HepG2 (cell line): ENCODE measurements around the gene SPATA7. TPM values are rescaled to one million over a fixed set of nuclear protein-coding genes. Genes with fewer than 3 reads are reported as not detected.

Source experiments
- ATAC-seq: fragments of 200-7000 bp; cut with Tn5 transposase; 3 replicates; pipeline ENCODE4 v1.9.1; 2020; ENCODE audit warnings: mild to moderate bottlenecking, moderate library complexity
- BruUV-seq: library from RNA; stranded (reverse); fragments of 400-500 nt; replicated peaks from 2 replicates; lab custom pipeline; 2021; lab: Mats Ljungman, UMichigan
- CTCF ChIA-PET: fragments of 300-600 bp; formaldehyde crosslinking; extraction: SDS; loops from one replicate; lab custom pipeline; 2021; ENCODE audit warnings: low total read pairs, inconsistent platforms, low intra/inter-chr PET ratio; lab: Yijun Ruan, JAX
- POLR2A ChIA-PET: fragments of 350-600 bp; sonication (Branson Sonifier 250); formaldehyde crosslinking; loops from one replicate; lab custom pipeline; 2020; ENCODE audit warnings: antibody characterized with exemption, inconsistent platforms; lab: Yijun Ruan, JAX
- DNase-seq: peaks from one replicate; pipeline ENCODE4 v3.0.0-alpha.2; 2015; ENCODE audit warnings: low spot score
- FAIRE-seq: peaks from 3 replicates; lab custom pipeline; 2011; peaks lifted over from hg19 to GRCh38; lab: Jason Lieb, UNC
- H2AFZ ChIP-seq: one replicate; pipeline ENCODE4 v1.6.1; 2011; ENCODE audit warnings: low read length, inconsistent platforms
- H3K27ac ChIP-seq: fragments of 300-600 bp; 3 replicates; pipeline ENCODE4 v1.8.0; 2011; ENCODE audit warnings: mixed run types, mild to moderate bottlenecking, mixed read lengths, low read length, inconsistent platforms; ENCODE audit not compliant: insufficient read depth; ENCODE audit errors: extremely low read length
- H3K27me3 ChIP-seq, 2 experiments: fragments of 200-600 bp in 1 of 2; 2 replicates in 1 of 2; 3 replicates in 1 of 2; pipeline versions ENCODE4 v1.6.0 to v1.8.0; 2011; ENCODE audit warnings: low read length in 2 of 2, mild to moderate bottlenecking in 2 of 2, moderate library complexity in 2 of 2, inconsistent platforms in 1 of 2; ENCODE audit not compliant: insufficient read depth in 2 of 2, control insufficient read depth in 1 of 2
- H3K36me3 ChIP-seq, 2 experiments: fragments of 200-600 bp in 1 of 2; replicated peaks in 1 of 2; 2 replicates in 1 of 2; 3 replicates in 1 of 2; pipeline versions ENCODE4 v1.5.1 to v1.8.0; 2011; ENCODE audit warnings: low read length in 2 of 2, inconsistent platforms in 1 of 2; ENCODE audit not compliant: insufficient read depth in 2 of 2, control insufficient read depth in 1 of 2
- H3K4me1 ChIP-seq: 2 replicates; pipeline ENCODE4 v1.5.1; 2012; ENCODE audit warnings: low read length, inconsistent platforms; ENCODE audit not compliant: insufficient read depth
- H3K4me2 ChIP-seq: 2 replicates; pipeline ENCODE4 v1.6.0; 2011; ENCODE audit warnings: low read depth, low read length, inconsistent platforms
- H3K4me3 ChIP-seq, 3 experiments: fragments of 200-600 bp in 1 of 3; sonication (generic), shearing (Covaris generic) in 1 of 3; replicated peaks in 1 of 3; 2 replicates each; pipeline ENCODE4 v1.5.1; 2011 to 2016; ENCODE audit warnings: low read length in 3 of 3, inconsistent platforms in 2 of 3, low read depth in 2 of 3, mild to moderate bottlenecking in 2 of 3, control low read depth in 1 of 3, mixed read lengths in 1 of 3; ENCODE audit not compliant: insufficient read depth in 1 of 3
- H3K79me2 ChIP-seq: one replicate; pipeline ENCODE4 v1.6.1; 2011; ENCODE audit warnings: low read length, inconsistent platforms; ENCODE audit not compliant: insufficient read depth
- H3K9ac ChIP-seq: 2 replicates; pipeline ENCODE4 v1.6.0; 2011; ENCODE audit warnings: mild to moderate bottlenecking, low read depth, low read length, inconsistent platforms; ENCODE audit not compliant: insufficient read depth
- H3K9me3 ChIP-seq: 2 replicates; pipeline ENCODE4 v1.5.1; 2012; ENCODE audit warnings: mild to moderate bottlenecking, low read length
- H4K20me1 ChIP-seq: 2 replicates; pipeline ENCODE4 v1.6.0; 2011; ENCODE audit warnings: inconsistent platforms, mild to moderate bottlenecking, low read length, moderate library complexity; ENCODE audit not compliant: insufficient read depth
- FOXP1 ChIP-seq, 2 experiments: fragments of 450-650 bp in 1 of 2; IDR thresholded peaks; 2 replicates each; pipeline ENCODE4 v1.6.1; 2017 to 2018; ENCODE audit warnings: antibody characterized with exemption in 1 of 2
- IKZF1 ChIP-seq: fragments of 450-650 bp; IDR thresholded peaks from 2 replicates; pipeline ENCODE4 v1.7.1; 2016
- KAT8 ChIP-seq: IDR thresholded peaks from 2 replicates; pipeline ENCODE4 v1.6.1; 2016; ENCODE audit warnings: missing genetic modification reagents, missing compliant biosample characterization
- SMAD1 ChIP-seq: sonication (generic); formaldehyde crosslinking; IDR thresholded peaks from 2 replicates; pipeline ENCODE4 v1.4.0; 2020; ENCODE audit warnings: missing genetic modification reagents, low read depth, mild to moderate bottlenecking, borderline replicate concordance
- U2AF2 ChIP-seq: fragments of 200-400 bp; formaldehyde crosslinking; IDR thresholded peaks from 2 replicates; pipeline ENCODE4 v1.6.1; 2017; ENCODE audit warnings: low read depth, mild to moderate bottlenecking, low read length
- ZNF558 ChIP-seq: sonication (generic); formaldehyde crosslinking; IDR thresholded peaks from 2 replicates; pipeline ENCODE4 v1.9.0; 2022; ENCODE audit warnings: mild to moderate bottlenecking, missing genetic modification reagents, borderline replicate concordance
- WGBS: methylation state at CpG from one replicate; pipeline ENCODE4 v1.1.6; 2017; ENCODE audit warnings: low lambda C conversion rate; 5-methylcytosine and 5-hydroxymethylcytosine counted together
- in situ Hi-C: cut with HindIII; loops from 2 replicates; pipeline ENCODE4 v1.10.0; 2017; ENCODE audit warnings: low pct_unique_long_range_greater_than_20kb; ENCODE audit not compliant: extremely low pct_ligation_motif_present
- intact Hi-C: fragments of 100-400 bp; cut with micrococcal nuclease; formaldehyde crosslinking; loops from one replicate; pipeline ENCODE4 v1.10.0; 2022; ENCODE audit not compliant: unreplicated experiment
- polyA plus RNA-seq, 8 experiments: library from polyadenylated mRNA; depleted of rRNA in 3 of 8; stranded (reverse) in 7 of 8; unstranded in 1 of 8; fragments of >200 nt; fragmentation: Illumina TruSeq in 4 of 8; extraction: Trizol in 4 of 8; gene quantifications; 2 replicates each; pipeline versions ENCODE4 v1.2.1 to v1.2.3, GENCODE V29; 2011 to 2016; ENCODE audit warnings: low read depth in 4 of 8, missing spikeins in 1 of 8, mixed read lengths in 1 of 8; ENCODE audit not compliant: insufficient read depth in 1 of 8
- total RNA-seq, 5 experiments: library from RNA; depleted of rRNA; stranded (reverse); fragments of >200 nt; fragmentation: Illumina TruSeq; extraction: Trizol; gene quantifications; 2 replicates each; pipeline ENCODE4 v1.2.3, GENCODE V29; 2016; ENCODE audit warnings: low read depth in 1 of 5
- TF ChIP-seq, protein P1 (sequence below): sonication (generic); formaldehyde crosslinking; IDR thresholded peaks from 2 replicates; pipeline ENCODE4 v1.5.0; 2020; ENCODE audit warnings: mild to moderate bottlenecking, missing genetic modification reagents
- TF ChIP-seq, protein P2 (sequence below): sonication (generic); formaldehyde crosslinking; IDR thresholded peaks from 2 replicates; pipeline ENCODE4 v1.5.0; 2020; ENCODE audit warnings: missing genetic modification reagents
- TF ChIP-seq, protein P3 (sequence below): sonication (generic); formaldehyde crosslinking; IDR thresholded peaks from 2 replicates; pipeline ENCODE4 v1.4.0; 2020; ENCODE audit warnings: missing genetic modification reagents, borderline replicate concordance

The SPATA7 gene
- total and polyA plus RNA-seq, 2 of the 13 experiments (the other 11 are each of a cell fraction or from before 2014, with no cell fraction given): 3.6 to 5.5 TPM

DNA sequence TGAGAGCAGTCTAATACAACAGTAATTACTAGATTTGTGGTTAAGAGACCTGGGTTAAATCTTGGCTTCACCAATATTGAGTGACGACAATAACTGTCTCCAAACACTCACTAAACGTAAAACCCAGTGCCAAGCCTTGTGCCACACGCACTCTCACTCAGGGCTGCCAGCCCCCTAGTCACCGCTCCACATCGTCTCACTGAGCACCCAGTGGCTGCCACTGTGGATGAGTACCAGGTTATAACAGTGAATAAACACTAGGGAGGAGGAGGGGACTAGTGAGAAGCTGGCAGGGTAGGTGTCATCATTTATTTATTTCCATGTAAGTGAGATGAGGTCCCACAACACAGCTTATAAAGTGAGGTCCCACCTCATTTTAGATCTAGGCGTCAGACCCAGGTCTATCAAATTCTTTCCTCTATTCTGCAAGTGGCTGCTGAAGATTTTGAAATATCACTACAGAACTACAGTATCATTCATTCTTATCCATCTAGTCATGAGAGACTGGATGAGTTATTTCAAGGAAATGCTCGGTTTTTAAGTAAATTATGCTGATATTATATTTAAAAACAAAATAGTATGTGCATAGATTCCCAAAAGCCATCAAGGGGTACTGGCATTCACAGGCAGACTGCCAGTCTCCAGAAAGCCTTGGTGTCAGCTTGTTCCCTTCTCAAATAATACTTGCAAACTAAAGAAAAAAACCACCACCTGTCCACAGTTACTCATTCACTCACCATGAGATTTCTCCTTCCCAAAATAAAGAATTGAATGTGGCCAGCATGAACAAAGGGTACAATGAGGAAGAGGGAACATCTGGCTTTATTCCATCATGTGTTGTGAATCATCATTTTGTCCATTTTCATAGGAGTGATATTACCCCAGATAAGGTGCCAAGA, 85.3 kb downstream of the SPATA7 start:
- H3K36me3 ChIP-seq: peaks cover 7 to 25% of the 10 kb centered on the region in 2 experiments; a peak in 4 of 5 replicates
- no peaks in the 10 kb centered on the region for H4K20me1 ChIP-seq
- TF ChIP-seq, protein P1, sequence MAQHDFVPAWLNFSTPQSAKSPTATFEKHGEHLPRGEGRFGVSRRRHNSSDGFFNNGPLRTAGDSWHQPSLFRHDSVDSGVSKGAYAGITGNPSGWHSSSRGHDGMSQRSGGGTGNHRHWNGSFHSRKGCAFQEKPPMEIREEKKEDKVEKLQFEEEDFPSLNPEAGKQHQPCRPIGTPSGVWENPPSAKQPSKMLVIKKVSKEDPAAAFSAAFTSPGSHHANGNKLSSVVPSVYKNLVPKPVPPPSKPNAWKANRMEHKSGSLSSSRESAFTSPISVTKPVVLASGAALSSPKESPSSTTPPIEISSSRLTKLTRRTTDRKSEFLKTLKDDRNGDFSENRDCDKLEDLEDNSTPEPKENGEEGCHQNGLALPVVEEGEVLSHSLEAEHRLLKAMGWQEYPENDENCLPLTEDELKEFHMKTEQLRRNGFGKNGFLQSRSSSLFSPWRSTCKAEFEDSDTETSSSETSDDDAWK (CRISPR knock-in tag): no peak
- ATAC-seq (no peak), DNase-seq (no peak), FAIRE-seq (no peak)
- no peak overlapping the region for H3K4me3 ChIP-seq
- H3K9ac ChIP-seq: no peak overlapping the region
- H3K4me2 ChIP-seq: no peak overlapping the region
- no peaks in the 10 kb centered on the region for H3K27me3 ChIP-seq
- 95% methylated on average over 7 of the region's 7 CpGs for WGBS
- no peak overlapping the region for H2AFZ ChIP-seq
- ChIA-PET CTCF (no interaction called here), POLR2A (no interaction called here)
- intact Hi-C loops (no loop called here), in situ Hi-C loops (no loop called here)
- peaks cover 8% of the 10 kb centered on the region for H3K4me1 ChIP-seq
- no peak overlapping the region for H3K27ac ChIP-seq
- H3K9me3 ChIP-seq: no peaks in the 10 kb centered on the region
- no TSS peak for BruUV-seq
- no peaks in the 10 kb centered on the region for H3K79me2 ChIP-seq

DNA sequence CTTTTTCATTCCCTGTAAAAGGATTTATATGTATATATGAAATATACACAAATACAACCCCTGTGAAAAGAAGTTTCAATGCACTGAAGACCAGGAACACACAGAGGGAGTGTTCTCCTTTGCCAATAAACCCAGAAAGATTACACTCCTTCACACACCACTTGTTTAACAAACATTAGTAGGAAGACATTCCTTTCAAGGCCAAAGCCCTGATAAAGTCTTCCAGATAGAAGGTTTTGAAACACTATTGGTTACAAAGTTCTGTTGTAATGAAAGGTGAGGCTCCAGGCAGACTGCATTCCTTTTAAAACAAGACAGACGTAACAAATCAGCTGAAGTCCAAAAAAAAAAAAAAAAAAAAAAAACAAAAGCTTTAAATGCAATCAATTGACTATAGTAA, 88.3 kb downstream of the SPATA7 start:
- DNase-seq (peak; percentile 29), ATAC-seq (no peak; the same call in 2 of the 3 replicates), FAIRE-seq (no peak)
- Histone ChIP-seq H3K27me3 (no peaks in the 10 kb centered on the region), H3K9me3 (no peaks in the 10 kb centered on the region), H4K20me1 (no peaks in the 10 kb centered on the region), H3K4me3 (no peak overlapping the region), H3K4me2 (no peak overlapping the region), H3K4me1 (peaks cover 8% of the 10 kb centered on the region), H3K27ac (no peak overlapping the region), H2AFZ (no peak overlapping the region), H3K9ac (no peak overlapping the region), H3K36me3 (peaks cover 3 to 17% of the 10 kb centered on the region in 2 experiments; a peak in 3 of 5 replicates), H3K79me2 (no peaks in the 10 kb centered on the region)
- intact Hi-C loops: no loop called here
- in situ Hi-C loops: no loop called here
- ChIA-PET POLR2A (no interaction called here), CTCF (no interaction called here)
- 47% methylated on average over 1 of the region's 1 CpG for WGBS
- no TSS peak for BruUV-seq
- TF ChIP-seq IKZF1 (no peak), FOXP1 (IDR thresholded peaks at IDR 0.05) (no peak), FOXP1 (CRISPR knock-in tag; IDR thresholded peaks at IDR 0.05) (no peak), U2AF2 (no peak), SMAD1 (CRISPR knock-in tag) (no peak), ZNF558 (CRISPR knock-in tag) (no peak), KAT8 (CRISPR knock-in tag) (no peak)
- TF ChIP-seq, protein P2, sequence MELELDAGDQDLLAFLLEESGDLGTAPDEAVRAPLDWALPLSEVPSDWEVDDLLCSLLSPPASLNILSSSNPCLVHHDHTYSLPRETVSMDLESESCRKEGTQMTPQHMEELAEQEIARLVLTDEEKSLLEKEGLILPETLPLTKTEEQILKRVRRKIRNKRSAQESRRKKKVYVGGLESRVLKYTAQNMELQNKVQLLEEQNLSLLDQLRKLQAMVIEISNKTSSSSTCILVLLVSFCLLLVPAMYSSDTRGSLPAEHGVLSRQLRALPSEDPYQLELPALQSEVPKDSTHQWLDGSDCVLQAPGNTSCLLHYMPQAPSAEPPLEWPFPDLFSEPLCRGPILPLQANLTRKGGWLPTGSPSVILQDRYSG: no peak
- TF ChIP-seq, protein P3, sequence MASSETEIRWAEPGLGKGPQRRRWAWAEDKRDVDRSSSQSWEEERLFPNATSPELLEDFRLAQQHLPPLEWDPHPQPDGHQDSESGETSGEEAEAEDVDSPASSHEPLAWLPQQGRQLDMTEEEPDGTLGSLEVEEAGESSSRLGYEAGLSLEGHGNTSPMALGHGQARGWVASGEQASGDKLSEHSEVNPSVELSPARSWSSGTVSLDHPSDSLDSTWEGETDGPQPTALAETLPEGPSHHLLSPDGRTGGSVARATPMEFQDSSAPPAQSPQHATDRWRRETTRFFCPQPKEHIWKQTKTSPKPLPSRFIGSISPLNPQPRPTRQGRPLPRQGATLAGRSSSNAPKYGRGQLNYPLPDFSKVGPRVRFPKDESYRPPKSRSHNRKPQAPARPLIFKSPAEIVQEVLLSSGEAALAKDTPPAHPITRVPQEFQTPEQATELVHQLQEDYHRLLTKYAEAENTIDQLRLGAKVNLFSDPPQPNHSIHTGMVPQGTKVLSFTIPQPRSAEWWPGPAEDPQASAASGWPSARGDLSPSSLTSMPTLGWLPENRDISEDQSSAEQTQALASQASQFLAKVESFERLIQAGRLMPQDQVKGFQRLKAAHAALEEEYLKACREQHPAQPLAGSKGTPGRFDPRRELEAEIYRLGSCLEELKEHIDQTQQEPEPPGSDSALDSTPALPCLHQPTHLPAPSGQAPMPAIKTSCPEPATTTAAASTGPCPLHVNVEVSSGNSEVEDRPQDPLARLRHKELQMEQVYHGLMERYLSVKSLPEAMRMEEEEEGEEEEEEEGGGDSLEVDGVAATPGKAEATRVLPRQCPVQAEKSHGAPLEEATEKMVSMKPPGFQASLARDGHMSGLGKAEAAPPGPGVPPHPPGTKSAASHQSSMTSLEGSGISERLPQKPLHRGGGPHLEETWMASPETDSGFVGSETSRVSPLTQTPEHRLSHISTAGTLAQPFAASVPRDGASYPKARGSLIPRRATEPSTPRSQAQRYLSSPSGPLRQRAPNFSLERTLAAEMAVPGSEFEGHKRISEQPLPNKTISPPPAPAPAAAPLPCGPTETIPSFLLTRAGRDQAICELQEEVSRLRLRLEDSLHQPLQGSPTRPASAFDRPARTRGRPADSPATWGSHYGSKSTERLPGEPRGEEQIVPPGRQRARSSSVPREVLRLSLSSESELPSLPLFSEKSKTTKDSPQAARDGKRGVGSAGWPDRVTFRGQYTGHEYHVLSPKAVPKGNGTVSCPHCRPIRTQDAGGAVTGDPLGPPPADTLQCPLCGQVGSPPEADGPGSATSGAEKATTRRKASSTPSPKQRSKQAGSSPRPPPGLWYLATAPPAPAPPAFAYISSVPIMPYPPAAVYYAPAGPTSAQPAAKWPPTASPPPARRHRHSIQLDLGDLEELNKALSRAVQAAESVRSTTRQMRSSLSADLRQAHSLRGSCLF (CRISPR knock-in tag): no peak
